Glutamatergic neuron (in vitro differentiated cells): ENCODE data around the gene MIGA1. TPM values are rescaled to one million over a fixed set of nuclear protein-coding genes. Genes with fewer than 3 reads are reported as not detected.
"Not testable (repeated sequence)": the region's sequence is repeated elsewhere in the genome, so short reads cannot be mapped to it uniquely, and the experiment has no call there.

Experiments used
- DNase-seq: peaks from one replicate; pipeline ENCODE4 v3.0.0; 2022
- H3K27ac Mint-ChIP-seq: one replicate; pipeline ENCODE4 v1.8.0; 2020; ENCODE audit warnings: mild to moderate bottlenecking, mixed read lengths, inconsistent platforms; ENCODE audit not compliant: unreplicated experiment
- H3K27me3 Mint-ChIP-seq: one replicate; pipeline ENCODE4 v1.8.0; 2020; ENCODE audit warnings: mild to moderate bottlenecking, moderate library complexity, mixed read lengths, inconsistent platforms; ENCODE audit not compliant: unreplicated experiment
- H3K36me3 Mint-ChIP-seq: one replicate; pipeline ENCODE4 v1.8.0; 2020; ENCODE audit warnings: mild to moderate bottlenecking, mixed read lengths, inconsistent platforms; ENCODE audit not compliant: unreplicated experiment
- H3K4me1 Mint-ChIP-seq: one replicate; pipeline ENCODE4 v1.8.0; 2020; ENCODE audit warnings: mild to moderate bottlenecking, low read depth, mixed read lengths, inconsistent platforms; ENCODE audit not compliant: unreplicated experiment
- H3K4me3 Mint-ChIP-seq: one replicate; pipeline ENCODE4 v1.8.0; 2020; ENCODE audit warnings: mild to moderate bottlenecking, mixed read lengths, inconsistent platforms; ENCODE audit not compliant: unreplicated experiment
- H3K9me3 Mint-ChIP-seq: one replicate; pipeline ENCODE4 v1.8.0; 2020; ENCODE audit warnings: mild to moderate bottlenecking, moderate library complexity, mixed read lengths, inconsistent platforms; ENCODE audit not compliant: unreplicated experiment
- total RNA-seq: library from RNA; stranded (reverse); fragmentation: NEBNext Ultra II Directional; extraction: Animal tissue kit (Norgen Biotek cat#: 25700); gene quantifications from one replicate; pipeline ENCODE4 v1.2.1, GENCODE V29; 2021; ENCODE audit not compliant: unreplicated experiment
- TF ChIP-seq, protein P1 (sequence below): fragments of 200-600 bp; sonication (generic); IDR thresholded peaks from one replicate; pipeline ENCODE4 v1.5.0; 2021; ENCODE audit not compliant: partially characterized antibody, unreplicated experiment

MIGA1 gene
- total RNA-seq, 1 donor from 2014 or later: 10.2 TPM

DNA sequence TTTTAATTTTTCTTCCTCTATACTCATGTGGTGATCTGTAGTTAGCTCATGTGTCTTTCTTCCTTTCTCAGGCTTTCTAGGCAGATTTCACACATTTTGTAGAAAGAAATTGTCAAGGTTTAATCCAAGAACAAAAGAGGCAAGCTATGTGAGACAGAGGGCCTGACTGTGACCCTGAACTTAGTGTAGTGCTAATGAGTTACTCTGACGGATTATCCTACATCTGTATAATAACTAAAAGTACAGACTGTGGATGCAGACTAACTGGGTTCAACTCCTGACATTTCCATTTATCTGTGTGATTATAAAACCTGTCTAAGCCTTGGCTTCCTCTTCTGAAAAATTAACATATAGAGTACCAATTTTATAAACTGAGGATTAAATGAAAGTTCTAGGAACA lies 40.7 kb downstream of the MIGA1 start:
- TF ChIP-seq, protein P1, sequence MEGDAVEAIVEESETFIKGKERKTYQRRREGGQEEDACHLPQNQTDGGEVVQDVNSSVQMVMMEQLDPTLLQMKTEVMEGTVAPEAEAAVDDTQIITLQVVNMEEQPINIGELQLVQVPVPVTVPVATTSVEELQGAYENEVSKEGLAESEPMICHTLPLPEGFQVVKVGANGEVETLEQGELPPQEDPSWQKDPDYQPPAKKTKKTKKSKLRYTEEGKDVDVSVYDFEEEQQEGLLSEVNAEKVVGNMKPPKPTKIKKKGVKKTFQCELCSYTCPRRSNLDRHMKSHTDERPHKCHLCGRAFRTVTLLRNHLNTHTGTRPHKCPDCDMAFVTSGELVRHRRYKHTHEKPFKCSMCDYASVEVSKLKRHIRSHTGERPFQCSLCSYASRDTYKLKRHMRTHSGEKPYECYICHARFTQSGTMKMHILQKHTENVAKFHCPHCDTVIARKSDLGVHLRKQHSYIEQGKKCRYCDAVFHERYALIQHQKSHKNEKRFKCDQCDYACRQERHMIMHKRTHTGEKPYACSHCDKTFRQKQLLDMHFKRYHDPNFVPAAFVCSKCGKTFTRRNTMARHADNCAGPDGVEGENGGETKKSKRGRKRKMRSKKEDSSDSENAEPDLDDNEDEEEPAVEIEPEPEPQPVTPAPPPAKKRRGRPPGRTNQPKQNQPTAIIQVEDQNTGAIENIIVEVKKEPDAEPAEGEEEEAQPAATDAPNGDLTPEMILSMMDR: no peak
- Mint-ChIP-seq H3K9me3 (no peaks in the 10 kb centered on the region), H3K4me1 (no peaks in the 10 kb centered on the region), H3K4me3 (no peak overlapping the region), H3K27me3 (no peaks in the 10 kb centered on the region), H3K27ac (no peak overlapping the region), H3K36me3 (no peaks in the 10 kb centered on the region)
- no peak for DNase-seq

DNA sequence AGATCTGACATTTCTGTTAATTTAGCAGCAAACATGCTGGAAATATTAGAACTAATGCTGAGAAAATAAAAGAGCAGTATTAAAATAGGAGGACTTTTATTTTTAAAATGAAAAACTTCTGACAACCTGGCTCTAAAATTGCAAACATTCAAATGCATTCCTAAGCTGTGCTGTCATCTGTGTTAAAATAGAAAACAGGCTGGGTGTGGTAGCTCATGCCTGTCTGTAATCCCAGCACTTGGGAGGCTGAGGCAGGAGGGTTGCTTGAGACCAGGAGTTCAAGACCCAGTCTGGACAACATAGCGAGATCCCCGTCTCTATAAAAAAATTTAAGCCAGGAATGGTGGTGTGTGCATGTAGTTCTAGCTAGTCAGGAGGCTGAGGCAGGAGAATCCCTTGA lies 44.6 kb downstream of the MIGA1 start:
- DNase-seq: no peak
- no peaks in the 10 kb centered on the region for H3K36me3 Mint-ChIP-seq
- no peaks in the 10 kb centered on the region for H3K9me3 Mint-ChIP-seq
- no peak overlapping the region for H3K27ac Mint-ChIP-seq
- no peaks in the 10 kb centered on the region for H3K27me3 Mint-ChIP-seq
- TF ChIP-seq, protein P1: no peak
- no peak overlapping the region for H3K4me3 Mint-ChIP-seq
- no peaks in the 10 kb centered on the region for H3K4me1 Mint-ChIP-seq

DNA sequence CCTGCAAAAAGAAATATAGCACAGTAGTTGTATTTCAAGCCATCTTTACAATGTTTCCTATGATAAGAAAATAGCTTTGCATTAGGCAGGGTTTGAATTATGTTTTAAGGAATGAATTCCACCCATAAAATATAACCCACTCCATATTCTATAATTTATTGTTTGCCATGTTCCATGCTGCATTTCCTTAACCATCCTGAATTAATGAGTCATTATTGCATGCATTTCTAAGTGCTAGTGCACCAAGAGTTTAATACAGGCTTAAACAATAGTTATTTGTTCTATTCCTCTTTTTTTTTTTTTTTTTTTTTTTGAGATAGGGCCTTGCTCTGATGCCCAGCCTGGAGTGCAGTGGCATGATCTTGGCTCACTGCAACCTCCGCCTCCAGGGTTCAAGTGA lies 45.2 kb downstream of the MIGA1 start:
- no peaks in the 10 kb centered on the region for H3K9me3 Mint-ChIP-seq

DNA sequence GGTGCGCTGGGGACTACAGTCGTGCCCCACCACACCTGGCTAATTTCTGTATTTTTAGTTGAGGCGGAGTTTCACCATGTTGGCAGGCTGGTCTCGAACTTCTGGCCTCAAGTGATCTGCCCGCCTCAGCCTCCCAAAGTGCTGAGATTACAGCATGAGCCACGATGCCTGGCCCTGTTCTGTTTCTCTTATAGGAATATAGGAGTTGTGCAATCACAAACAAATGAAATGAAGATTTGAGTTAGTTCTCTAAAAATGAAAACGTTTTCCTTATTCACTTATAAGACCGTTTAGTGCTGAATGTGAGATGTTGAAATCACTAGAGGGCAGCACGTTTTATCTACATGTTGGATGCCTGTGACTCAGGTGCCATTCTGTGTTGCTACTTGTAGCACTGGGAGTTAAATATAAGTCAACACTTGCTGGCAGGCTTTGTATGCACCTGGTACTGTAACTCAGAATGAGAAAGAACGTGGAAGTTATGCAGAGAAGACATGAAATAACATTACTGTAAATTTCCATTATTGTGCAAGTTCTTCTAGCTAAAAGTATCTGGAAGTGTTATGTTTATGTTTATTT lies 45.8 kb downstream of the MIGA1 start:
- Mint-ChIP-seq H3K4me1 (no peaks in the 10 kb centered on the region), H3K9me3 (no peaks in the 10 kb centered on the region), H3K27me3 (no peaks in the 10 kb centered on the region), H3K27ac (no peak overlapping the region), H3K4me3 (no peak overlapping the region), H3K36me3 (no peaks in the 10 kb centered on the region)
- DNase-seq: no peak
- TF ChIP-seq, protein P1: no peak

More for the DNA sequence above, 45.2 kb downstream of the MIGA1 start:
- no peak overlapping the region for H3K27ac Mint-ChIP-seq
- TF ChIP-seq, protein P1: no peak
- no peaks in the 10 kb centered on the region for H3K27me3 Mint-ChIP-seq
- no peaks in the 10 kb centered on the region for H3K36me3 Mint-ChIP-seq
- H3K4me3 Mint-ChIP-seq: no peak overlapping the region
- no peak for DNase-seq
- no peaks in the 10 kb centered on the region for H3K4me1 Mint-ChIP-seq

DNA sequence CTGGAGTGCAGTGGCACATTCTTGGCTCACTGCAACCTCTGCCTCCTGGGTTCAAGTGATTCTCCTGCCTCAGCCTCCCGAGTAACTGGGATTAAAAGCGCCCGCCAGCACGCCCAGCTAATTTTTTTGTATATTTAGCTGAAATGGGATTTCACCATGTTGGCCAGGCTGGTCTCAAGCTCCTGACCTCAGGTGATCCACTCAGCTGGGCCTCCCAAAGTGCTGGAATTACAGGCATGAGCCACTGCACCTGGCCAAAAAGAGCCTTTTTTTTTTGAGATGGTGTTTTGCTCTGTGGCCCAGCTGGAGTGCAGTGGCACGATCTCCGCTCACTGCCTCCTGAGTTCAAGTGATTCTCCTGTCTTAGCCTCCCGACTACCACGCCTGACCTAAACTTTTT lies 47.4 kb downstream of the MIGA1 start:
- not testable (repeated sequence) for H3K36me3 Mint-ChIP-seq, H3K27me3 Mint-ChIP-seq, H3K4me1 Mint-ChIP-seq, DNase-seq, H3K27ac Mint-ChIP-seq, H3K4me3 Mint-ChIP-seq, H3K9me3 Mint-ChIP-seq
